Measurements from ENCODE around the gene UBE4B. TPM values are rescaled to one million over a fixed set of nuclear protein-coding genes. Genes with fewer than 3 reads are reported as not detected.
"Not testable (repeated sequence)": the region's sequence is repeated elsewhere in the genome, so short reads cannot be mapped to it uniquely, and the experiment has no call there.

UBE4B gene
- total and polyA plus RNA-seq, 10 of the 15 experiments (the other 5 are each of a cell fraction or from before 2014, with no cell fraction given), result 2.9 to 32.6 (median 20.7) TPM

GRCh38 chr1:10220200-10220599 lies 187.4 kb downstream of the UBE4B start:
- no peaks in the 10 kb centered on the region; the same call in 1 of the 3 replicates for H3K9me3 ChIP-seq (replicated peaks; ENCODE audit: control insufficient read depth, insufficient read depth, low read length)
- H3K27me3 ChIP-seq (replicated peaks in 1 of 2; ENCODE audit: control insufficient read depth in 2 of 2, insufficient read depth in 2 of 2, low read length in 1 of 2), result no peaks in the 10 kb centered on the region
- ChIA-PET POLR2A (interaction anchor here (0.6 to 0.9 kb wide), 3 partner anchors 13 to 293 kb away, joined by 3 to 5 read pairs (median 3); no protein-coding TSS in a partner anchor), CTCF (interaction anchor here (1.4 to 2.6 kb wide), 2 partner anchors 11 to 117 kb away, joined by 4 to 17 read pairs; partner anchors contain the start of gene KIF1B), SMC1A (ENCODE audit: uncharacterized antibody, unreplicated experiment) (interaction anchor here (1.8 kb wide), 1 partner anchor 46 kb away, joined by 5 read pairs; no protein-coding TSS in a partner anchor), RAD21 (ENCODE audit: unreplicated experiment) (interaction anchor here (0.6 to 0.8 kb wide), 2 partner anchors 11 to 31 kb away, joined by 3 to 5 read pairs; no protein-coding TSS in a partner anchor)
- intact Hi-C loops (cut with micrococcal nuclease; ENCODE audit: unreplicated experiment), result no loop called here
- no peak overlapping the region for H2AFZ ChIP-seq (ENCODE audit: control insufficient read depth, low read depth, low read length)
- ATAC-seq, result no peak
- peaks cover 6% of the 10 kb centered on the region for H3K79me2 ChIP-seq (ENCODE audit: control insufficient read depth, insufficient read depth, low read length)
- no peak for DNase-seq (ENCODE audit: low read depth, low spot score)
- in situ Hi-C loops (cut with MboI), result no loop called here
- H3K4me1 ChIP-seq (ENCODE audit: control insufficient read depth, insufficient read depth, low read length), result peaks cover 10% of the 10 kb centered on the region; the same call in 1 of the 2 replicates
- no peak overlapping the region for H3K27ac ChIP-seq (ENCODE audit: control insufficient read depth, insufficient read depth)
- no peaks in the 10 kb centered on the region for H3K36me3 ChIP-seq (ENCODE audit: control insufficient read depth in 2 of 2, insufficient read depth in 2 of 2, low read length in 1 of 2)
- H3K4me2 ChIP-seq (ENCODE audit: control insufficient read depth, insufficient read depth), result no peak overlapping the region
- no peak for TF ChIP-seq TARDBP (IDR thresholded peaks at IDR 0.05; ENCODE audit: borderline replicate concordance)
- TF ChIP-seq POLR2AphosphoS2 (IDR thresholded peaks at IDR 0.05; ENCODE audit: low read depth, low read length), result no peak
- TF ChIP-seq CREB1 (IDR thresholded peaks at IDR 0.05; ENCODE audit: low read depth), result no peak
- TF ChIP-seq SIX5 (IDR thresholded peaks at IDR 0.05; ENCODE audit: low read depth, low read length, severe bottlenecking), result no peak
- TF ChIP-seq SMARCA5 (IDR thresholded peaks at IDR 0.05), result no peak
- no TSS peak for BruUV-seq (replicated peaks)
- FAIRE-seq, result no peak
- no peak overlapping the region for H3K9ac ChIP-seq (ENCODE audit: control insufficient read depth, insufficient read depth, low read length)
- H4K20me1 ChIP-seq (ENCODE audit: control insufficient read depth, insufficient read depth), result no peaks in the 10 kb centered on the region
- no peak overlapping the region for H3K4me3 ChIP-seq

- DNase-seq (ENCODE audit: low read depth, low spot score); H3K4me2 ChIP-seq (ENCODE audit: control insufficient read depth, insufficient read depth); in situ Hi-C loops (cut with MboI); H3K27ac ChIP-seq (ENCODE audit: control insufficient read depth, insufficient read depth); ATAC-seq; H3K4me1 ChIP-seq (ENCODE audit: control insufficient read depth, insufficient read depth, low read length); H2AFZ ChIP-seq (ENCODE audit: control insufficient read depth, low read depth, low read length); H3K79me2 ChIP-seq (ENCODE audit: control insufficient read depth, insufficient read depth, low read length); H3K9me3 ChIP-seq (replicated peaks; ENCODE audit: control insufficient read depth, insufficient read depth, low read length); H3K9ac ChIP-seq (ENCODE audit: control insufficient read depth, insufficient read depth, low read length); H4K20me1 ChIP-seq (ENCODE audit: control insufficient read depth, insufficient read depth); H3K27me3 ChIP-seq (replicated peaks in 1 of 2; ENCODE audit: control insufficient read depth in 2 of 2, insufficient read depth in 2 of 2, low read length in 1 of 2); FAIRE-seq; H3K4me3 ChIP-seq; intact Hi-C loops (cut with micrococcal nuclease; ENCODE audit: unreplicated experiment); BruUV-seq (replicated peaks); H3K36me3 ChIP-seq (ENCODE audit: control insufficient read depth in 2 of 2, insufficient read depth in 2 of 2, low read length in 1 of 2): not testable (repeated sequence)
- RAD21 ChIA-PET (ENCODE audit: unreplicated experiment), result interaction anchor here (0.6 to 1.3 kb wide), 4 partner anchors 7 to 79 kb away, joined by 3 to 5 read pairs (median 3); no protein-coding TSS in a partner anchor
- WGBS (ENCODE audit: insufficient coverage, insufficient replicate concordance, low lambda C conversion rate, missing lambda C conversion rate), result 81% methylated on average over 6 of the region's 6 CpGs
- SMC1A ChIA-PET (ENCODE audit: uncharacterized antibody, unreplicated experiment), result interaction anchor here (1.8 kb wide), 1 partner anchor 46 kb away, joined by 5 read pairs; no protein-coding TSS in a partner anchor
- CTCF ChIA-PET, result interaction anchor here (1.4 to 2.6 kb wide), 2 partner anchors 11 to 117 kb away, joined by 4 to 17 read pairs; partner anchors contain the start of gene KIF1B
- POLR2A ChIA-PET, result interaction anchor here (1.0 to 1.5 kb wide), 3 partner anchors 9 to 48 kb away, joined by 3 to 4 read pairs (median 3); no protein-coding TSS in a partner anchor
These were observed 187.9 kb downstream of the UBE4B start for GRCh38 chr1:10220657-10221056.
